Measurements from ENCODE around the gene CDCA8. TPM values are rescaled to one million over a fixed set of nuclear protein-coding genes. Genes with fewer than 3 reads are reported as not detected.

The CDCA8 gene
- total RNA-seq (1 to 10 TPM in 1 of 4 donors, under 1 TPM in 2, not detected in 1; 0.25 to 1.1 (median 0.68) TPM), polyA plus RNA-seq (0.38 TPM)
- long read RNA-seq, donor 1, partial matches to known transcripts: 0 of 2 reads
- long read RNA-seq, donor 1, other reads (novel, unspliced or antisense): 0 of 2 reads
- long read RNA-seq, donor 2, partial matches to known transcripts: 0 of 1 reads
- long read RNA-seq, donor 2, other reads (novel, unspliced or antisense): 0 of 1 reads
- long read RNA-seq, donor 3: 0 reads
- long read RNA-seq, donor 4: 0 reads

DNA sequence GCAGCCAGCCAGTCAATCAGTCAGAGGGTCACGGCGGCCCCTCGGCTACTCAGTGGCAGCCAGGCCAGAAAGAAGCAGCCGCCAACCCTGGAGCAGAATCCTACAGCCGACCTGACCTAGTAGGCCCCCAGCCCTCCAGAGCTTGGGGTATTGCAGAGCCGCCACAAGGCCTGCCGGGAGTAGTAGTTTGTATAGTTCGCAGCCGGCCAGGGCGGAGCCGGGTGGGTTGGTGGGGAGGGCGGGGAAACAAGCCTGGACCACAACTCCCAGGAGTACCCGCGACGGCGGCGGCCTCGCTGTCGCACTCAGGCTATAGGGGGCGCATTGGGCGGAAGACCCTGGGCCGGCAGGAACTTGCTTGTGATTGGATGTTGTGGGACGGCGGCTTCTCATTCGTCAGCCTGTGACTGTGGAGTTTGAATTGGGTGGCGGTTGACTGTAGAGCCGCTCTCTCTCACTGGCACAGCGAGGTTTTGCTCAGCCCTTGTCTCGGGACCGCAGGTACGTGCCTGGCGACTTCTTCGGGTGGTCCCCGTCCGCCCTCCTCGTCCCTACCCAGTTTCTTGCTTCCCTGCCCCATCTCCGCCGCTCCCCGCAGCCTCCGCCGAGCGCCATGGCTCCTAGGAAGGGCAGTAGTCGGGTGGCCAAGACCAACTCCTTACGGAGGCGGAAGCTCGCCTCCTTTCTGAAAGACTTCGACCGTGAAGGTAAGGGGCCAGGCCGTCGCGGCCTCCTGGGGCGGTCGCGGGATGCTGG, at the start of gene CDCA8:
CDCA8 (plus strand) TSS at position 439 of the 756 bp plus-strand sequence; CDS start at position 614, 175 bp downstream.
- under 1% methylated on average over 54 of the region's 54 CpGs for WGBS
- DNase-seq: peak; percentile 98 to 99 (median 99)
- H3K9me3 ChIP-seq (ENCODE audit: control insufficient read depth, low read length): no peaks in the 10 kb centered on the region
- H3K27me3 ChIP-seq (ENCODE audit: control insufficient read depth, insufficient read depth): no peaks in the 10 kb centered on the region
- H3K27ac ChIP-seq (ENCODE audit: low read length): peak within 1 kb of the TSS; percentile 66
- H3K4me1 ChIP-seq (ENCODE audit: control insufficient read depth, insufficient read depth, low read length): peaks cover 7% of the 10 kb centered on the region
- ATAC-seq: peak; percentile 97
- H3K4me3 ChIP-seq (ENCODE audit: low read length): peak within 1 kb of the TSS; percentile 74
- intact Hi-C loops (cut with DNase I): no loop called here

DNA sequence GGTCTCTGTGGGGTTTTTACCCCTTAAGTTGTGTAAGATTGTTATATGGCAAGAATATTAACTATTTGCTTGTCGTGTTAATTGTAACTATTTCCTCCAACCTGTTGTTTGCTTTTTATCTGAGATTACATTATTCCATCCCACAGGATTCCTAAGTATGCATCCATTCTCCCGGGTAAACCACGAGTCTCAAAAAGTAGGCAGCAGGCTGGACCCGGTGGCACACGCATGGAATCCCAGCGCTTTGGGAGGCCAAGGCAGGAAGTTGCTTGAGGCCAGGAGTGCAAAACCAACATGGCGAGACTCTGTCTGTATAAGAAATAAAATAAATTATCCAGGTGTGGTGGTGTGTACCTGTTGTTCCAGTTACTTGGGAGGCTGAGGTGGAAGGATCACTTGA, 45.0 kb upstream of the CDCA8 start:
- no peak overlapping the region for H3K4me3 ChIP-seq (ENCODE audit: low read length)
- no peak for ATAC-seq
- H3K27me3 ChIP-seq (ENCODE audit: control insufficient read depth, insufficient read depth): no peaks in the 10 kb centered on the region
- intact Hi-C loops (cut with DNase I): no loop called here
- no peaks in the 10 kb centered on the region for H3K4me1 ChIP-seq (ENCODE audit: control insufficient read depth, insufficient read depth, low read length)
- H3K9me3 ChIP-seq (ENCODE audit: control insufficient read depth, low read length): peaks cover 2% of the 10 kb centered on the region
- H3K27ac ChIP-seq (ENCODE audit: low read length): no peak overlapping the region
- DNase-seq: no peak
- WGBS: 84% methylated on average over 7 of the region's 7 CpGs

DNA sequence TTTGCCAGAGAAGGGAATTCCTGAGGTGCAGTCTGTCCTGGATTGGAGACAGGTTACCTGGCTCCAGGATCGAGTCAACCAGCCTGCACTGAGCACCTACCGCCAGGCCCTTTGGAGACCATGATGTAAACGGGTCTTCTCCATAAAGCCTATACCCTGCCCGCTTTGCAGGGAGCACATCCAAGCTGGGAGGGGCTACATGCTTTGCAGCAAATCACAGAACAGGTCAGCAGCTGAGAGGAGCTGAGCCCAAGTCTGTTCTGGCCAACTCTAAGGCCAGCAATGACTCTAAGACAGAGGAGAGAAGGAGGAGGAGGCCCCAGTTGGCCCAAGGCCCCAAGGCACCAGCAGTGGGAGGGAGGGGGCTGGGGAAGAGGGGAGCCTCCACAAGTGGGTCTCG, 42.1 kb upstream of the CDCA8 start:
- ATAC-seq: no peak
- H3K27me3 ChIP-seq (ENCODE audit: control insufficient read depth, insufficient read depth): no peaks in the 10 kb centered on the region
- intact Hi-C loops (cut with DNase I): no loop called here
- no peaks in the 10 kb centered on the region for H3K4me1 ChIP-seq (ENCODE audit: control insufficient read depth, insufficient read depth, low read length)
- WGBS: 49% methylated on average over 5 of the region's 5 CpGs
- H3K27ac ChIP-seq (ENCODE audit: low read length): no peak overlapping the region
- no peaks in the 10 kb centered on the region for H3K9me3 ChIP-seq (ENCODE audit: control insufficient read depth, low read length)
- no peak for DNase-seq
- no peak overlapping the region for H3K4me3 ChIP-seq (ENCODE audit: low read length)

- no peak overlapping the region for H3K27ac ChIP-seq (ENCODE audit: low read length)
- no peak for DNase-seq
- intact Hi-C loops (cut with DNase I): no loop called here
- WGBS: 67% methylated on average over 5 of the region's 5 CpGs
- H3K9me3 ChIP-seq (ENCODE audit: control insufficient read depth, low read length): no peaks in the 10 kb centered on the region
- no peak for ATAC-seq
- no peaks in the 10 kb centered on the region for H3K4me1 ChIP-seq (ENCODE audit: control insufficient read depth, insufficient read depth, low read length)
- H3K27me3 ChIP-seq (ENCODE audit: control insufficient read depth, insufficient read depth): no peaks in the 10 kb centered on the region
- H3K4me3 ChIP-seq (ENCODE audit: low read length): no peak overlapping the region
Measured at GRCh38 chr1:37650721-37651120, 41.6 kb upstream of the CDCA8 start.

DNA sequence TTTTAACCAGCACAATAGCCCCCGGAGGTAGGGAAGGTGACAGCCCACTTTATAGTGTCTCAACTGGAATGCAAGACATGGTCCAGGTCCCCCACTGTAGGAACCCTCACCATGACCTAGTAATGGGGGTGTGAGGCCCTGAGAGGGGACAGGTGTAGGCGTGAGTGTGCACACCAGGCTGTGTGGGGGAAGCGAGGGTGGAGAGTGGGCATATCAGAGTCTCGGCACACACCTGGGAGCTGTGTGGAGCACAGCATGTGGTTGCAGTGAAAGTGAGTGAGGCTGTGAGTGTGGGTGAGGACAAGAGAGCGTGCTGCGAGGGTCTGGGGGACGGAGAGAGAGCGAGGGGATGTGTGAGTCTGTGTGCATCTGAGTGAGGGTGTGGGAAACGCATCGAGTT, 40.5 kb upstream of the CDCA8 start:
- intact Hi-C loops (cut with DNase I): no loop called here
- Histone ChIP-seq H3K27ac (ENCODE audit: low read length) (no peak overlapping the region), H3K4me1 (ENCODE audit: control insufficient read depth, insufficient read depth, low read length) (no peaks in the 10 kb centered on the region), H3K4me3 (ENCODE audit: low read length) (no peak overlapping the region), H3K27me3 (ENCODE audit: control insufficient read depth, insufficient read depth) (no peaks in the 10 kb centered on the region), H3K9me3 (ENCODE audit: control insufficient read depth, low read length) (no peaks in the 10 kb centered on the region)
- DNase-seq (no peak), ATAC-seq (no peak)
- 64% methylated on average over 10 of the region's 10 CpGs for WGBS

- no peak overlapping the region for H3K4me3 ChIP-seq (ENCODE audit: low read length)
- 26% methylated on average over 2 of the region's 2 CpGs for WGBS
Measured at GRCh38 chr1:37652976-37653375, 39.3 kb upstream of the CDCA8 start.

DNA sequence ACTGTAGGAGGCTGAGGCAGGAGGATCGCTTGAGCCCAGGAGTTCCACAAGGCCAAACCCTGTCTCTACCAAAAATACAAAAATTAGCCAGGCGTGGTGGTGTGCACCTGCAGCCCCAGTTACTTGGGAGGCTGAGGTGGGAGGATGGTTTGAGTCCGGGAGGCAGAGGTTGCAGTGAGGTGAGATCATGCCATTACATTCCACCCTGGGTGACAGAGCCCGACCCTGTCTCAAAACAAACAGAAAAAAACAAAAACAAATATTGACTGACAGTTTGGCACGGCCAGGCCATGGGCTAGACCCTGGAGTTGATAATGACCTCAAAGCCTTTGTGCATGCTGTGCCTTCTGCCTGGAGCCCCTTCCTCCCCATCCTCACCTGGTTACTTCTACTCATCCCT, 38.4 kb upstream of the CDCA8 start:
- Histone ChIP-seq H3K4me3 (ENCODE audit: low read length) (no peak overlapping the region), H3K27ac (ENCODE audit: low read length) (no peak overlapping the region), H3K27me3 (ENCODE audit: control insufficient read depth, insufficient read depth) (no peaks in the 10 kb centered on the region), H3K9me3 (ENCODE audit: control insufficient read depth, low read length) (no peaks in the 10 kb centered on the region), H3K4me1 (ENCODE audit: control insufficient read depth, insufficient read depth, low read length) (no peaks in the 10 kb centered on the region)
- no peak for DNase-seq
- ATAC-seq: no peak
- intact Hi-C loops (cut with DNase I): no loop called here
- WGBS: 77% methylated on average over 5 of the region's 5 CpGs

More at GRCh38 chr1:37652976-37653375, 39.3 kb upstream of the CDCA8 start:
- Histone ChIP-seq H3K27ac (ENCODE audit: low read length) (no peak overlapping the region), H3K4me1 (ENCODE audit: control insufficient read depth, insufficient read depth, low read length) (no peaks in the 10 kb centered on the region), H3K27me3 (ENCODE audit: control insufficient read depth, insufficient read depth) (no peaks in the 10 kb centered on the region), H3K9me3 (ENCODE audit: control insufficient read depth, low read length) (no peaks in the 10 kb centered on the region)
- intact Hi-C loops (cut with DNase I): no loop called here
- ATAC-seq (no peak), DNase-seq (no peak)

- DNase-seq (no peak), ATAC-seq (no peak)
- intact Hi-C loops (cut with DNase I): no loop called here
- Histone ChIP-seq H3K27me3 (ENCODE audit: control insufficient read depth, insufficient read depth) (no peaks in the 10 kb centered on the region), H3K9me3 (ENCODE audit: control insufficient read depth, low read length) (no peaks in the 10 kb centered on the region), H3K4me1 (ENCODE audit: control insufficient read depth, insufficient read depth, low read length) (no peaks in the 10 kb centered on the region), H3K27ac (ENCODE audit: low read length) (no peak overlapping the region), H3K4me3 (ENCODE audit: low read length) (no peak overlapping the region)
Measured at GRCh38 chr1:37655274-37655673, 37.0 kb upstream of the CDCA8 start.

- ATAC-seq (no peak), DNase-seq (no peak)
- no peaks in the 10 kb centered on the region for H3K27me3 ChIP-seq (ENCODE audit: control insufficient read depth, insufficient read depth)
- intact Hi-C loops (cut with DNase I): no loop called here
- no peak overlapping the region for H3K4me3 ChIP-seq (ENCODE audit: low read length)
- no peaks in the 10 kb centered on the region for H3K9me3 ChIP-seq (ENCODE audit: control insufficient read depth, low read length)
- WGBS: 57% methylated on average over 7 of the region's 7 CpGs
- H3K4me1 ChIP-seq (ENCODE audit: control insufficient read depth, insufficient read depth, low read length): no peaks in the 10 kb centered on the region
- no peak overlapping the region for H3K27ac ChIP-seq (ENCODE audit: low read length)
Measured at GRCh38 chr1:37656026-37656425, 36.3 kb upstream of the CDCA8 start.

GRCh38 chr1:37656881-37657280, 35.4 kb upstream of the CDCA8 start:
- H3K9me3 ChIP-seq (ENCODE audit: control insufficient read depth, low read length): no peaks in the 10 kb centered on the region
- no peak for DNase-seq
- no peaks in the 10 kb centered on the region for H3K27me3 ChIP-seq (ENCODE audit: control insufficient read depth, insufficient read depth)
- no peak overlapping the region for H3K4me3 ChIP-seq (ENCODE audit: low read length)
- H3K4me1 ChIP-seq (ENCODE audit: control insufficient read depth, insufficient read depth, low read length): no peaks in the 10 kb centered on the region
- WGBS: 75% methylated on average over 11 of the region's 11 CpGs
- intact Hi-C loops (cut with DNase I): no loop called here
- ATAC-seq: no peak
- H3K27ac ChIP-seq (ENCODE audit: low read length): no peak overlapping the region

DNA sequence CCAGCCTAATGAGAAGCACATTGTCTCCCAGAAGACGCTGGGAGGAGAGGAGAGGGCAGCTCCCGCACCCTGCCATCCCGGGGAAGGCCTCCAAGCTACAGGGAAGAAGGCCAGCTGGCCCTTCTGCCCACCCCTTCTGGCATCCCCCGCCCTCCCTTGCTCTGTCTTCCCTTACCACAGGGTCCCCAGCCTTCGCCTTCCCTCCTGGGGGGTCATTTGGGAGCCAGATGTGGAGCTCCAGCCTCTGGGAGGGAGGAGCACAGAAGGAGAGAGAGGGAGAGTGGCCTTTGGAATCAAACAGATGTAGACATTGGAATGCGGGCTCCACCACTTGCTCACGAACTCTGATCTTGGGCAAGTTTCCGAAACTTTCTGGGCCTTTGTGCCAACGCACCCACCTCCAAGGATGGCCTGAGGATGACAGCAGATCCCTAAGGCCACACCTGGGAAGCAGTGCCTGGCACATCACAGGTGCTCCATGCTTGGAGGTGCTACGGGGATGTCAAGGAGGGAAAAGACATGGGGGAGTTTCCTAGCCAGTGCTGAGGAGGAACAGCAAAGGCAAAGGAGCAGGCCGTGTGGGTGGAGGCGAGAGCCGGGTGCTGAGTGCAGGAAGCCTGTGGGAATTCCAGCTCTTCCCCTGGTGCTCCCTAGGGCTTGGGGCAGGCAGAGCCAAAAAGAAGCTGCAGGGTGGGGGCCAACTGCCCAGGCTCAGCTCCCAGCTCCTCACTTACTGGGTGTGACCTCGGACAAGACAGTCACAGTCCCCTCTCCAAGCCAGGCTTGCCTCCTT, 34.5 kb upstream of the CDCA8 start:
- H3K4me3 ChIP-seq (ENCODE audit: low read length): no peak overlapping the region
- intact Hi-C loops (cut with DNase I): no loop called here
- 65% methylated on average over 14 of the region's 14 CpGs for WGBS
- H3K27me3 ChIP-seq (ENCODE audit: control insufficient read depth, insufficient read depth): no peaks in the 10 kb centered on the region
- no peak for DNase-seq
- H3K9me3 ChIP-seq (ENCODE audit: control insufficient read depth, low read length): no peaks in the 10 kb centered on the region
- no peaks in the 10 kb centered on the region for H3K4me1 ChIP-seq (ENCODE audit: control insufficient read depth, insufficient read depth, low read length)
- H3K27ac ChIP-seq (ENCODE audit: low read length): no peak overlapping the region
- no peak for ATAC-seq
